ENCODE results near the gene ACBD6.

Gene ACBD6

DNA sequence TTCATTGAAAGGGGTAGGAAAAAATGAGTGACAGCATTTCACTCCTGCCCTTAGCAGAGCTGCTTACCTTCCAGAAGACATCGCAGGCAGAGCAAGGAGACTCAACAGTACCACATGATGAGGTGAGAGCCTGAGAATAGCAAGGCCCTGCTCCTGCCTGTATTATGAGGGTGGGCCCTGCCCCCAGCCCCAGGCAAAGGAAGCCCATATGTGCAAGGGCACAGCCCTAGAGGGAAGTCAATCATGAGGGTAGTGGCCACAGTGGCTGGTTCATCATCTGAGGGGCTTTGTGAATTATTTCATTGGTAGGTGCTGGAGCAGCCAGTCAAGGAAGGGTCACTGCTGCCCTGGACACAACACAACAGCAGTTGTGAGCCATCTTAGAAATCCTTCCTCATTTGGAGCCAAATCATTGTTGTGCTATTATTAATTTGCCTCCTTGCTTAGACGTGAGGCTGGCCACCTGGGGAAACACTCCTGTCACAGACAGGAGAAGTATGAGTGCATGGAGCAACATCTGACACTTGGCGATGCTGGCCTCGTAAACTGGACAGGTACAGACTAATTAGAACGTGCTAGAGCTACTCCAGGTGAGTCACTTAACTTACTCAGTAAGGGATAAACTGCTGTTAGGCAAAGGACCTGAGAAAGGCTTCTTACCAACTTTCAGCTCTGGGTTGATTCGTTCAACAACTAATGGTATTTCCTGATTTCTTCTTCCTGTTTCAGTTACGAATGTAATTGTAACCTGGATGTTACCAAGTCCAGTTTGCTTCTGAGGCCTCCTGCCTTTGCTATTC, 22.7 kb upstream of the ACBD6 start:
- H3K9ac ChIP-seq = no peak overlapping the region
- no peaks in the 10 kb centered on the region for H3K4me1 ChIP-seq (ENCODE audit: low read depth, poor library complexity, severe bottlenecking)
- H2AFZ ChIP-seq (ENCODE audit: low read depth) = no peak overlapping the region
- H4K20me1 ChIP-seq (ENCODE audit: insufficient read depth) = no peaks in the 10 kb centered on the region
- H3K36me3 ChIP-seq (ENCODE audit: insufficient read depth) = no peaks in the 10 kb centered on the region
- TF ChIP-seq, protein P1, sequence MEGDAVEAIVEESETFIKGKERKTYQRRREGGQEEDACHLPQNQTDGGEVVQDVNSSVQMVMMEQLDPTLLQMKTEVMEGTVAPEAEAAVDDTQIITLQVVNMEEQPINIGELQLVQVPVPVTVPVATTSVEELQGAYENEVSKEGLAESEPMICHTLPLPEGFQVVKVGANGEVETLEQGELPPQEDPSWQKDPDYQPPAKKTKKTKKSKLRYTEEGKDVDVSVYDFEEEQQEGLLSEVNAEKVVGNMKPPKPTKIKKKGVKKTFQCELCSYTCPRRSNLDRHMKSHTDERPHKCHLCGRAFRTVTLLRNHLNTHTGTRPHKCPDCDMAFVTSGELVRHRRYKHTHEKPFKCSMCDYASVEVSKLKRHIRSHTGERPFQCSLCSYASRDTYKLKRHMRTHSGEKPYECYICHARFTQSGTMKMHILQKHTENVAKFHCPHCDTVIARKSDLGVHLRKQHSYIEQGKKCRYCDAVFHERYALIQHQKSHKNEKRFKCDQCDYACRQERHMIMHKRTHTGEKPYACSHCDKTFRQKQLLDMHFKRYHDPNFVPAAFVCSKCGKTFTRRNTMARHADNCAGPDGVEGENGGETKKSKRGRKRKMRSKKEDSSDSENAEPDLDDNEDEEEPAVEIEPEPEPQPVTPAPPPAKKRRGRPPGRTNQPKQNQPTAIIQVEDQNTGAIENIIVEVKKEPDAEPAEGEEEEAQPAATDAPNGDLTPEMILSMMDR (conservative IDR thresholded peaks at IDR 0.05; ENCODE audit: low read depth, low read length) = no peak
- no peak overlapping the region for H3K4me3 ChIP-seq (IDR thresholded peaks at IDR 0.05; ENCODE audit: insufficient read depth, low read depth, low read length)
- H3K27me3 ChIP-seq (ENCODE audit: insufficient read depth, low read depth) = no peaks in the 10 kb centered on the region
- H3K79me2 ChIP-seq (ENCODE audit: insufficient read depth, low read depth) = no peaks in the 10 kb centered on the region
- no peak overlapping the region for H3K4me2 ChIP-seq
- H3K27ac ChIP-seq = no peak overlapping the region

DNA sequence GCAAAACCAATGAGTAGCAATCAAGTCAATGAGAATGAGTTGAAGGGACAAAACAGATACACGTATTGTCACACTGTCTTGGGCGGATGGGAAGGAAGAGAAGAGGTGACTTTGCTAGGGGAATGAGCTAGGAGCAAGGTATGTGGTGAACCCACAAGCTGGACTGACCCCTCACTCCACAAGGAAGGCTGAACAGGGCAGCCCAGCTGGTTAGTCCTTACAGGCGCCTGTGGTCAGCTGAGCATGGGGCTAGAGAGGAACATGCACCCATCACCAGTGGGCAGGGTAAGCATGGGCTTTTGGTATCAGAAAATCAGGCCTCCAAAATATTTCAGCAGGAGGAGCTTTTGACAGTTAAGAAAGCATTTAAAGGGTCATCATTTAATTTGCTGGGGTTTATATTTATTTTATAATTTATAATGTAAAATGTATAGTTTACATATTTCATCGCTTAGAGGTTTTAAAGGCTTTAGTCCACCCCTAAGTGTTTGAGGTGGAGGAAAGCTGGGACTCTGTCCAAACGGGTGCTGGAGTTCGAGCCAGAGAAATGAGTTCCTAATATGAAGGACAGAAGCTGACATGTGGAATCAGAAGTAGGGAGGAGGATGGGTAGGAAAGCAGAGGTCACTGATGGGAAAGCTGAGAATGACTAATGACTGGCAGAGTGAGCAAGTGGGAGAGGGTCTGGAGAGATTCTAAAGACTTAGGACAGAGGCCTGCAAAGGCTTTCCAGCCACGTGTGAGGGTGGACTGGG, 22.0 kb upstream of the ACBD6 start:
- H2AFZ ChIP-seq (ENCODE audit: low read depth) = no peak overlapping the region
- H3K4me3 ChIP-seq (IDR thresholded peaks at IDR 0.05; ENCODE audit: insufficient read depth, low read depth, low read length) = no peak overlapping the region
- TF ChIP-seq, protein P1 (conservative IDR thresholded peaks at IDR 0.05; ENCODE audit: low read depth, low read length) = no peak
- H3K36me3 ChIP-seq (ENCODE audit: insufficient read depth) = no peaks in the 10 kb centered on the region
- no peaks in the 10 kb centered on the region for H4K20me1 ChIP-seq (ENCODE audit: insufficient read depth)
- H3K79me2 ChIP-seq (ENCODE audit: insufficient read depth, low read depth) = no peaks in the 10 kb centered on the region
- no peaks in the 10 kb centered on the region for H3K4me1 ChIP-seq (ENCODE audit: low read depth, poor library complexity, severe bottlenecking)
- H3K4me2 ChIP-seq = no peak overlapping the region
- no peaks in the 10 kb centered on the region for H3K27me3 ChIP-seq (ENCODE audit: insufficient read depth, low read depth)
- H3K9ac ChIP-seq = no peak overlapping the region
- H3K27ac ChIP-seq = no peak overlapping the region

GRCh38 chr1:180522213-180522515, 19.8 kb upstream of the ACBD6 start:
- Histone ChIP-seq H3K4me1 (ENCODE audit: low read depth, poor library complexity, severe bottlenecking) (no peaks in the 10 kb centered on the region), H3K4me2 (no peak overlapping the region), H4K20me1 (ENCODE audit: insufficient read depth) (no peaks in the 10 kb centered on the region), H3K9ac (no peak overlapping the region), H3K4me3 (IDR thresholded peaks at IDR 0.05; ENCODE audit: insufficient read depth, low read depth, low read length) (no peak overlapping the region), H2AFZ (ENCODE audit: low read depth) (no peak overlapping the region), H3K79me2 (ENCODE audit: insufficient read depth, low read depth) (no peaks in the 10 kb centered on the region), H3K27ac (no peak overlapping the region), H3K36me3 (ENCODE audit: insufficient read depth) (no peaks in the 10 kb centered on the region), H3K27me3 (ENCODE audit: insufficient read depth, low read depth) (no peaks in the 10 kb centered on the region)
- TF ChIP-seq, protein P1 (conservative IDR thresholded peaks at IDR 0.05; ENCODE audit: low read depth, low read length) = no peak

- Histone ChIP-seq H4K20me1 (ENCODE audit: insufficient read depth) (no peaks in the 10 kb centered on the region), H3K79me2 (ENCODE audit: insufficient read depth, low read depth) (no peaks in the 10 kb centered on the region), H3K36me3 (ENCODE audit: insufficient read depth) (no peaks in the 10 kb centered on the region), H3K4me1 (ENCODE audit: low read depth, poor library complexity, severe bottlenecking) (no peaks in the 10 kb centered on the region), H2AFZ (ENCODE audit: low read depth) (no peak overlapping the region), H3K9ac (no peak overlapping the region), H3K4me2 (no peak overlapping the region), H3K27me3 (ENCODE audit: insufficient read depth, low read depth) (no peaks in the 10 kb centered on the region), H3K27ac (no peak overlapping the region), H3K4me3 (IDR thresholded peaks at IDR 0.05; ENCODE audit: insufficient read depth, low read depth, low read length) (no peak overlapping the region)
- TF ChIP-seq, protein P1 (conservative IDR thresholded peaks at IDR 0.05; ENCODE audit: low read depth, low read length) = no peak
These were observed 19.3 kb upstream of the ACBD6 start for GRCh38 chr1:180521474-180522212.
